Stimulated activated CD4-positive, alpha-beta T cell treated with anti-CD3 and anti-CD28 coated beads, Interleukin-1b, Interleukin-23, amount 100 ng/mL, for 4 hours (primary cell): ENCODE measurements around the gene FMNL2.
"Not testable (repeated sequence)": the region's sequence is repeated elsewhere in the genome, so short reads cannot be mapped to it uniquely, and the experiment has no call there.

ENCODE experiments used
- DNase-seq, 2 donors: peaks; one replicate each; pipeline ENCODE4 v3.0.0-alpha.2; 2020; ENCODE audit warnings: low read depth in 2 of 2

Gene FMNL2

DNA sequence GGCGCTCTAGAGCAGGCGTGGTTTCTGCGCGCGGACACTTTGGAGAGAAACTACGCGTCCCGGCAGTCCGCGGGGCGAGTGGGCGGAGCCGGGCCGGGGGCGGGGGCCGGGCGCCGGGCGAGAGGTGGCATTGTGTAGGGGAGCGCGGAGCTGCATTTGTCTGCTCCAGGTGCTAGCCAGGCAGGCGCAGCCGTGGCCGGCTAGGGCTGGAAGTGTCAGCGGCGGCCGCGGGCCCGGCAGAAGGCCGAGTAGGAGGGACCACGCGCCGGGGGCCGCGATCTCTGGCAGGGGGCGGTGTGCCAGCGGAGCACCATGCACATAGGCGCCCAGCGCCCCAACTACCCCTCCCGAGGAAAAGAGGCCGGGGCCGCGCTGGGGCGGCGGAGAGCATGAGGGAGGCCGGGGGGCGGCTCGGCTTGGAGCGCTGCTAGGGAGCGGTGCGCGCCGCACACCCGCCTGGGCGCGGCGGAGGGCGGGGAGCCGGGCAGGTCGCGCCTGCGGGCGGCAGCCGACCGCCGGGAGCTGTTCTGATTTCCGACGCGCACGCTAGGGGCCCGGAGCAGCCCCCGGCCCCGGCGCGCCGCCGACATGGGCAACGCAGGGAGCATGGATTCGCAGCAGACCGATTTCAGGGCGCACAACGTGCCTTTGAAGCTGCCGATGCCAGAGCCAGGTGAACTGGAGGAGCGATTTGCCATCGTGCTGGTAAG lies at the start of gene FMNL2:
FMNL2 (plus strand) TSS at position 159 of the 710 bp plus-strand sequence.
- peak; percentile 3 to 43 for DNase-seq

GRCh38 chr2:152292991-152293390 lies 42.0 kb upstream of the FMNL2 start:
- DNase-seq: no peak

DNA sequence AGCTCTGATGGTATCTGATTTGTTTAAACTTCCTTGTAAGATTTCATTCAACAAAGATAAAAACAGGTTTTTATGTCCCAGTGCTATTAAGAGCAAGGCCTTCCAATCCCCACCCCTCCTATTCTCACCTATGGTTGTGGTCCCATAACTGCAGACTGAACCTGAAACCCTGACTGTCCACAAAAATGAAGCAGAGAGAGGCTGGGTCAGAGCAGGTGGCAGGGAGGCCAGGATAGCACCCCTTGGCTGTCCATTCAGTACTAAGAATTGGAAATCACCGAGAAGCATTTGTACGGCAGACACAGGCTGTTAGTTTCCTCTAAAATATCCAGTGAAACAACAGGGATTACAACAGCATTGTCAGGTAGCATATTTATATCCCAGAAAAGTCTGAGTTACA lies 37.3 kb upstream of the FMNL2 start:
- DNase-seq: no peak

GRCh38 chr2:152298754-152299153 lies 36.2 kb upstream of the FMNL2 start:
- DNase-seq: no peak

- no peak for DNase-seq
Observed at GRCh38 chr2:152301131-152301530, 33.8 kb upstream of the FMNL2 start.

DNA sequence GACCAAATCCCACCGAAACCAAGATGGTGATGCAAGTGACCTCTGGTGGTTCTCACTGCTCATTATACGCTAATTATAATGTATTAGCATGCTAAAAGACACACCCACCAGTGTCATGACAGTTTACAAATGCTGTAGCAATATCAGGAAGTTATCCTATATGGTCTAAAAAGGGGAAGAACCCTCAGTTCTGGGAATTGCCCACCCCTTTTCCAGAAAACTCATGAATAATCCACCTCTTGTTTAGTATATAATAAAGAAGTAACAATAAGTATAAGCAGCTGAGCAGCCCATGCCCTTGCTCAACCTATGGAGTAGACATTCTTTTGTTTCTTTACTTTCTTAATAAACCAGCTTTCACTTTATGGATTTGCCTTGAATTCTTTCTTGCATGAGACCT lies 31.0 kb upstream of the FMNL2 start:
- no peak for DNase-seq

GRCh38 chr2:152304836-152305235 lies 30.1 kb upstream of the FMNL2 start:
- DNase-seq: no peak

DNA sequence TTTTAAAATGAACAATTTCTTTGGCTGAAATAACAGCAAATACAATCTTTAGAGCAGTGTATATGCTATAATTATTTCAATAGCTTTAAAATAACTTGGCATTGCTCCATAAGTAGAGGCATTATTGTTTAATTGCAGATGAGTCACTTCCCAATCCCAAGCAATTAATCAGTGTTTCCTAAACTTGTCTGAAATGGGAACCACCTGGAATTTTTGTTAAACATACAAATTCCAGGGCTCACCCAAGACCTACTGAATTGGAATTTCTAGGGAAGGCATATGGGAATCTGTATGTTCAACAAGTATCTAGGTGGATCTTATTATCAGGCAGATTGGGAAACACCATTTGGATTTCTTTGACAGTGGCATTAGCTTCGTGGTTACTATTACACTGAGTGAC lies 27.1 kb upstream of the FMNL2 start:
- no peak for DNase-seq

GRCh38 chr2:152309352-152310214 lies 25.4 kb upstream of the FMNL2 start:
- no peak for DNase-seq

GRCh38 chr2:152319822-152320570 lies 15.0 kb upstream of the FMNL2 start:
- DNase-seq: no peak

DNA sequence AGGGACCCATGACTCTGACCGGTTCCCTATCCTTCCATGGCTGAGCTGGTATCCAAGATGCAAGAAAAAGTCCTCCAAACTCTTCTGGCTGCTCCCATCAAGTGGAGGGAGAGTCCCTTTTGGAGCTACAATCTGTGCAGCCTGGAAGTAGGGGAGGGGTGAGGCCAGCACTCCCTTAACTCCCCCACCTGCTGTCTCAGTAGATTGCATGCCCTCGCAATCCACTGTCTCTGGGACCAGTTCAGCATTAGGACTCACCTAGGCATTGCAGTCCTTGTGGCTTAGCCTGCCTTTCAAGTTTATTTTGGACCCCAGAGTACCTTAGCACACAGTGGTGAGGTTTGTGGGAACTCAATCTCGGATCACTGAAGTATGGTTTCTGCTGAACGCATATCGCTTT lies 14.2 kb upstream of the FMNL2 start:
- DNase-seq: no peak

GRCh38 chr2:152322222-152322621 lies 12.8 kb upstream of the FMNL2 start:
- DNase-seq: no peak

GRCh38 chr2:152325126-152325525 lies 9.8 kb upstream of the FMNL2 start:
- DNase-seq: not testable (repeated sequence)

- no peak for DNase-seq
Observed at GRCh38 chr2:152326710-152327109, 8.3 kb upstream of the FMNL2 start.

- DNase-seq: no peak
Observed at GRCh38 chr2:152328013-152328412, 7.0 kb upstream of the FMNL2 start.

GRCh38 chr2:152330235-152330866 lies 4.6 kb upstream of the FMNL2 start:
- no peak for DNase-seq

DNA sequence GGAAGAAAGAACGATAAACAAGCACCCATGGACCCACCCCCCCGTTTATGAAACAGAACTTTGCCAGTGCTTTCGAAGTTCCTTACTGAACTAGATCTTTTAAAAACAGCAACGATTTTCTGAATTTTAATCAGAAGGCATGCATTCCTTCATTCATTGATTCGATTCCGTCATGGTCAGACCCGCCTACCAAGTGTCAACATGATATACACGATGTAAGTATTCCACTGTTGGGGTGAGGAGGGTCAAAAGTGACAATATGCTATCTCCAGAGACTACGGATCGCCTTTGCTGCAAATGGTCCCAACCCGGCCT lies 316 bp upstream of the FMNL2 start:
- no peak for DNase-seq

- DNase-seq: peak in 1 of 2 donors; percentile 19
Observed at GRCh38 chr2:152335726-152336118, 748 bp downstream of the FMNL2 start.

GRCh38 chr2:152336119-152336853 lies 1.3 kb downstream of the FMNL2 start:
- no peak for DNase-seq

GRCh38 chr2:152336854-152337510 lies 2.0 kb downstream of the FMNL2 start:
- DNase-seq: no peak

DNA sequence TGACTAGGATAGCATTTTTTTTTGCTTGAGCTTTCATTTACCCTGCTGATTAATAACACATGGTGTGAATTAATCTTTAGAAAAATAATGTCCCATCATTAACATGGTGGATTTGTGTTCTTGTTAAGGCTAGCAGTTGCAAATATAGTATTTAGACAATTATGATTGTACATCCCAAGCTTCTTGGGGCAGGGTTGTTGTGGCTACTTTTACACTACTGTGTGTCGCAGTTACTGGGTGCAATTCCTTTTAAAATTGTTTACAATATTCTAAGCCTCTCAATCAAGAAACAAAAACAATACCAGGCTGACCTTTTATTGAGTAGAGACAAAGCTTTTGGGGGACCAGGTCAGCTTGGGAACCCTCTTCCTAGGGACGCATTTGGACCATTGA lies 2.5 kb downstream of the FMNL2 start:
- no peak for DNase-seq
